C4-2B (cell line): ENCODE results near the gene RAD21L1.
A peak's percentile ranks its signal among the peaks of the same experiment; 100 is the strongest.

Source experiments
- H3K27ac ChIP-seq: fragments of 450-650 bp; 2 replicates; pipeline ENCODE4 v1.5.1; 2017
- CTCF ChIP-seq: fragments of 450-650 bp; conservative IDR thresholded peaks from 2 replicates; pipeline ENCODE4 v1.5.1; 2017; ENCODE audit warnings: mild to moderate bottlenecking
- ZFX ChIP-seq: fragments of 450-650 bp; IDR thresholded peaks from 2 replicates; pipeline ENCODE4 v1.6.1; 2017

The RAD21L1 gene

GRCh38 chr20:1275919-1276318 lies 50.1 kb downstream of the RAD21L1 start:
- TF ChIP-seq CTCF (no peak), ZFX (no peak)
- no peak overlapping the region for H3K27ac ChIP-seq

GRCh38 chr20:1277529-1278322 lies 51.9 kb downstream of the RAD21L1 start:
- no peak overlapping the region for H3K27ac ChIP-seq
- TF ChIP-seq CTCF: no peak
- TF ChIP-seq ZFX: no peak

DNA sequence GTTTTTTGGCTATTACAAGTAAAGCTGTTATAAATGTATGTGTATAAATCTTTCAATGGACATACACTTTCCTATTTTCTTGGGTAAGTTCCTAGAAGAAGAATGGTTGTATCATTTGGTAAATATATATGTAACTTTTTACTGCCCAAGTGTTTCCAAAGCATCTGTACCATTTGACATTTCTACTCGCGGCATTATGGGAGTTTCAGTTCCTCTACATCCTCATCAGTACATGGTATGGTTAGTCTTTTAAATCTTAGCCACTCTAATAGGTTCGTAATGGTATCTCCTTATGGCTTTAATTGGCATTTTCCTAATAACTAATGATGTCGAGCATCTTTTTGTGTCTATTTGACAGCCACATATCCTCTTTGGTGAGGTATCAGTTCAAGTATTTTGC lies 53.1 kb downstream of the RAD21L1 start:
- no peak overlapping the region for H3K27ac ChIP-seq
- no peak for TF ChIP-seq CTCF
- TF ChIP-seq ZFX: no peak

- TF ChIP-seq CTCF (no peak), ZFX (no peak)
- H3K27ac ChIP-seq: peak overlapping the region; percentile 51
Observed at GRCh38 chr20:1280195-1281102, 54.6 kb downstream of the RAD21L1 start.

DNA sequence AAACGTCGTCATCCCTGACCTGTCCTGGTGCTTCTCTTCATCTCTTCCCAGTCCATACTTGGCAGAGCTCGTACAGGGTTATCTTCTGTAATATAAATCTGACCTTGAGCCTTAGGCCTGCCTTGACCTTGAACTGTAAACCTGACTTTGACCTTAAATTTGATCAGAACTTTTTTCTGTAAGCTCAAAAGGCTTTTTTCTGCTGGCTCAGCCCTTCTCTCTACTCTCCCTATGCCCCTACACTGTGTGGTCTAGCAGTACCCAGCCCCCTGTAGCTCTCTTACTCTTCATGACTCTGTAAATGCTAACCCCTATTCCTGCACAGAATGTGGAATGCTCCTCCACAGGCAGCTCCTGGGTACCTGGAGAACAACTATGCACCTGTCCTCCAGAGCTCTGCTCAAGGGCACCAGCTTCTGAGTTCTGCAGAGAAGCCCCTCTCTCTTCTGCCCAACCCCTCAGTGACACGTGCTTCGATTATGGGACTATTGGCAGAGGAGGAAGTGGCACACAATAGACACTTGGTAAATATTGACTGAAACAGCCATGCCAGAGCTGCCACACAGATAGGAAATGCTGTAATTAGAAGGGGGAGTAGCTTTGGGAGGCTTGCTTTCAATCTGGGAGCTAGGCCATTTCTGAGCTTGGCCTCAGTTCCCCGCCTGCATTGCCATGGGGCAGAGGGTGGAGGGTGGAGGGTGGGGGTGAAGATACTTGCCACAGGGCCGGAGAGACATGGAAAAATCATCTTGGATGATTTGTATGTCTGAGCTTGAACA lies 55.6 kb downstream of the RAD21L1 start:
- no peak for TF ChIP-seq CTCF
- no peak for TF ChIP-seq ZFX
- peak overlapping the region; percentile 51 for H3K27ac ChIP-seq

GRCh38 chr20:1282966-1283365 lies 57.1 kb downstream of the RAD21L1 start:
- TF ChIP-seq ZFX: no peak
- no peak for TF ChIP-seq CTCF
- 0 out of 2 replicates have a peak overlapping the region, but pooled peaks have one; percentile 19 for H3K27ac ChIP-seq
